ENCODE results near the gene SELENOI. TPM values are rescaled to one million over a fixed set of nuclear protein-coding genes. Genes with fewer than 3 reads are reported as not detected.

The SELENOI gene
- total RNA-seq, 1 experiment from 2014 or later, result 75.4 TPM

DNA sequence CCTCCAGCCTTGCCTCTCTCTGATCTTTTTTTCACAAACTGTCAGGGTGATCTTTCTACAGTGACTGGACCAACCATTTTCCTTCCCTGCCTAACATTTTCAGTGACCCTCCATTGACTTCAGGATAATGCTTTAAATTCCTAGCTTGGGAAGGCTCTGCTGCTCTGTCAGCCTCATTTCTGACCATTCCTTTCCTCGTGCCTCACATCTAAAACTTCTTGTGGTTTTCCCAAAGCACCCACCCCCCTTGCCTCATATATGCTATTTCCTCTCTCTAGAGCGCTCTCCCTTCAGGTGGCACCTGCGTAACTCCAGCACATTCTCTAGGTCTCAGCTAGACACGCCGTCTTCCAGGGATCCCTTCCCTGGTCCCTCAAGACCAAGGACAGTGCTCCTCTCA is 93.0 kb downstream of the SELENOI start:
- no TSS peak for BruUV-seq (replicated peaks)
- no peak overlapping the region for H3K27ac Mint-ChIP-seq (ENCODE audit: unreplicated experiment)
- CTCF ChIA-PET, result no interaction called here

GRCh38 chr2:26442301-26442700 is 96.4 kb downstream of the SELENOI start:
- no TSS peak for BruUV-seq (replicated peaks)
- H3K9me3 Mint-ChIP-seq (ENCODE audit: low read depth, unreplicated experiment), result no peaks in the 10 kb centered on the region
- no peak overlapping the region for H3K4me3 Mint-ChIP-seq (ENCODE audit: low read depth, unreplicated experiment)
- H3K27ac Mint-ChIP-seq (ENCODE audit: unreplicated experiment), result no peak overlapping the region
- TF ChIP-seq, protein P1, sequence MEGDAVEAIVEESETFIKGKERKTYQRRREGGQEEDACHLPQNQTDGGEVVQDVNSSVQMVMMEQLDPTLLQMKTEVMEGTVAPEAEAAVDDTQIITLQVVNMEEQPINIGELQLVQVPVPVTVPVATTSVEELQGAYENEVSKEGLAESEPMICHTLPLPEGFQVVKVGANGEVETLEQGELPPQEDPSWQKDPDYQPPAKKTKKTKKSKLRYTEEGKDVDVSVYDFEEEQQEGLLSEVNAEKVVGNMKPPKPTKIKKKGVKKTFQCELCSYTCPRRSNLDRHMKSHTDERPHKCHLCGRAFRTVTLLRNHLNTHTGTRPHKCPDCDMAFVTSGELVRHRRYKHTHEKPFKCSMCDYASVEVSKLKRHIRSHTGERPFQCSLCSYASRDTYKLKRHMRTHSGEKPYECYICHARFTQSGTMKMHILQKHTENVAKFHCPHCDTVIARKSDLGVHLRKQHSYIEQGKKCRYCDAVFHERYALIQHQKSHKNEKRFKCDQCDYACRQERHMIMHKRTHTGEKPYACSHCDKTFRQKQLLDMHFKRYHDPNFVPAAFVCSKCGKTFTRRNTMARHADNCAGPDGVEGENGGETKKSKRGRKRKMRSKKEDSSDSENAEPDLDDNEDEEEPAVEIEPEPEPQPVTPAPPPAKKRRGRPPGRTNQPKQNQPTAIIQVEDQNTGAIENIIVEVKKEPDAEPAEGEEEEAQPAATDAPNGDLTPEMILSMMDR (IDR thresholded peaks at IDR 0.05; ENCODE audit: unreplicated experiment), result no peak
- CTCF ChIA-PET, result no interaction called here
- H3K27me3 Mint-ChIP-seq (ENCODE audit: unreplicated experiment), result no peaks in the 10 kb centered on the region
- no peaks in the 10 kb centered on the region for H3K4me1 Mint-ChIP-seq (ENCODE audit: low read depth, unreplicated experiment)
- H3K36me3 Mint-ChIP-seq (ENCODE audit: insufficient read depth, unreplicated experiment), result no peaks in the 10 kb centered on the region
- DNase-seq, result no peak
- intact Hi-C loops (cut with micrococcal nuclease; ENCODE audit: unreplicated experiment), result no loop called here

More for the DNA sequence above, 93.0 kb downstream of the SELENOI start:
- Mint-ChIP-seq H3K36me3 (ENCODE audit: insufficient read depth, unreplicated experiment) (no peaks in the 10 kb centered on the region), H3K4me1 (ENCODE audit: low read depth, unreplicated experiment) (peaks cover 15% of the 10 kb centered on the region), H3K9me3 (ENCODE audit: low read depth, unreplicated experiment) (no peaks in the 10 kb centered on the region), H3K27me3 (ENCODE audit: unreplicated experiment) (no peaks in the 10 kb centered on the region), H3K4me3 (ENCODE audit: low read depth, unreplicated experiment) (no peak overlapping the region)
- DNase-seq, result no peak
- TF ChIP-seq, protein P1 (IDR thresholded peaks at IDR 0.05; ENCODE audit: unreplicated experiment), result no peak
- intact Hi-C loops (cut with micrococcal nuclease; ENCODE audit: unreplicated experiment), result no loop called here

GRCh38 chr2:26442707-26443106 is 96.8 kb downstream of the SELENOI start:
- H3K27me3 Mint-ChIP-seq (ENCODE audit: unreplicated experiment), result no peaks in the 10 kb centered on the region
- H3K4me1 Mint-ChIP-seq (ENCODE audit: low read depth, unreplicated experiment), result no peaks in the 10 kb centered on the region
- no peaks in the 10 kb centered on the region for H3K9me3 Mint-ChIP-seq (ENCODE audit: low read depth, unreplicated experiment)
- no peak overlapping the region for H3K4me3 Mint-ChIP-seq (ENCODE audit: low read depth, unreplicated experiment)
- CTCF ChIA-PET, result no interaction called here
- BruUV-seq (replicated peaks), result no TSS peak
- DNase-seq, result no peak
- intact Hi-C loops (cut with micrococcal nuclease; ENCODE audit: unreplicated experiment), result no loop called here
- TF ChIP-seq, protein P1 (IDR thresholded peaks at IDR 0.05; ENCODE audit: unreplicated experiment), result no peak
- no peak overlapping the region for H3K27ac Mint-ChIP-seq (ENCODE audit: unreplicated experiment)
- H3K36me3 Mint-ChIP-seq (ENCODE audit: insufficient read depth, unreplicated experiment), result no peaks in the 10 kb centered on the region

GRCh38 chr2:26444236-26444635 is 98.3 kb downstream of the SELENOI start:
- DNase-seq, result no peak
- intact Hi-C loops (cut with micrococcal nuclease; ENCODE audit: unreplicated experiment), result no loop called here
- CTCF ChIA-PET, result no interaction called here
- H3K4me1 Mint-ChIP-seq (ENCODE audit: low read depth, unreplicated experiment), result no peaks in the 10 kb centered on the region
- H3K36me3 Mint-ChIP-seq (ENCODE audit: insufficient read depth, unreplicated experiment), result no peaks in the 10 kb centered on the region
- H3K9me3 Mint-ChIP-seq (ENCODE audit: low read depth, unreplicated experiment), result no peaks in the 10 kb centered on the region
- no peaks in the 10 kb centered on the region for H3K27me3 Mint-ChIP-seq (ENCODE audit: unreplicated experiment)
- no peak overlapping the region for H3K4me3 Mint-ChIP-seq (ENCODE audit: low read depth, unreplicated experiment)
- BruUV-seq (replicated peaks), result no TSS peak
- no peak overlapping the region for H3K27ac Mint-ChIP-seq (ENCODE audit: unreplicated experiment)
- TF ChIP-seq, protein P1 (IDR thresholded peaks at IDR 0.05; ENCODE audit: unreplicated experiment), result no peak

Other genes starting within 250 kb of the SELENOI start
- gene GAREM2, start 173.1 kb upstream of the SELENOI start, total RNA-seq (2022), result 2.6 and 2.8 TPM in 2 replicates
- 127 TPM in 2 replicates for gene HADHA, start 101.5 kb upstream of the SELENOI start, total RNA-seq (2022)
- 78.3 and 84.4 TPM in 2 replicates for gene HADHB, start 101.2 kb upstream of the SELENOI start, total RNA-seq (2022)
- 0.24 and 0.59 TPM in 2 replicates for gene ADGRF3, start 646 bp downstream of the SELENOI start, total RNA-seq (2022)
- not detected in 2 replicates for gene DRC1, start 55.8 kb downstream of the SELENOI start, total RNA-seq (2022)
- not detected in 2 replicates for gene OTOF, start 132.0 kb downstream of the SELENOI start, total RNA-seq (2022)

Measured in Calu3 (cell line).